OCI-M2 (cell line): ENCODE results near the gene CFAP52.
"Not testable (repeated sequence)": the region's sequence is repeated elsewhere in the genome, so short reads cannot be mapped to it uniquely, and the experiment has no call there.

Source experiments
- DNase-seq: peaks from one replicate; lab custom pipeline; 2025; ENCODE audit not compliant: unreplicated experiment; lab: John Stamatoyannopoulos, UW

CFAP52 gene

GRCh38 chr17:9576521-9577372 is at the start of gene CFAP52:
Gene CFAP52, plus strand, starts transcription at chr17:9576642. Its CDS starts 54 bp downstream, at chr17:9576696.
- DNase-seq, result no peak

GRCh38 chr17:9527788-9528187 is 48.7 kb upstream of the CFAP52 start:
- DNase-seq, result no peak

GRCh38 chr17:9529033-9529700 is 47.3 kb upstream of the CFAP52 start:
- no peak for DNase-seq

- DNase-seq, result no peak
Observed at GRCh38 chr17:9531034-9531433, 45.4 kb upstream of the CFAP52 start.

- no peak for DNase-seq
Observed at GRCh38 chr17:9532715-9533114, 43.7 kb upstream of the CFAP52 start.

GRCh38 chr17:9533441-9533840 is 43.0 kb upstream of the CFAP52 start:
- no peak for DNase-seq

- DNase-seq, result no peak
Observed at GRCh38 chr17:9536061-9536460, 40.4 kb upstream of the CFAP52 start.

GRCh38 chr17:9537177-9537776 is 39.2 kb upstream of the CFAP52 start:
- no peak for DNase-seq

GRCh38 chr17:9538626-9539025 is 37.8 kb upstream of the CFAP52 start:
- DNase-seq, result no peak

- DNase-seq, result no peak
Observed at GRCh38 chr17:9541718-9542117, 34.7 kb upstream of the CFAP52 start.

GRCh38 chr17:9544221-9544620 is 32.2 kb upstream of the CFAP52 start:
- DNase-seq, result no peak

GRCh38 chr17:9549215-9549614 is 27.2 kb upstream of the CFAP52 start:
- DNase-seq, result no peak

- no peak for DNase-seq
Observed at GRCh38 chr17:9553181-9553580, 23.3 kb upstream of the CFAP52 start.

GRCh38 chr17:9553596-9553995 is 22.8 kb upstream of the CFAP52 start:
- DNase-seq, result no peak

GRCh38 chr17:9554715-9555114 is 21.7 kb upstream of the CFAP52 start:
- not testable (repeated sequence) for DNase-seq

- no peak for DNase-seq
Observed at GRCh38 chr17:9557161-9557755, 19.2 kb upstream of the CFAP52 start.

- DNase-seq, result no peak
Observed at GRCh38 chr17:9557857-9558256, 18.6 kb upstream of the CFAP52 start.

- no peak for DNase-seq
Observed at GRCh38 chr17:9564104-9564503, 12.3 kb upstream of the CFAP52 start.

- DNase-seq, result no peak
Observed at GRCh38 chr17:9566067-9566466, 10.4 kb upstream of the CFAP52 start.

GRCh38 chr17:9566739-9567138 is 9.7 kb upstream of the CFAP52 start:
- DNase-seq, result not testable (repeated sequence)

GRCh38 chr17:9568004-9568403 is 8.4 kb upstream of the CFAP52 start:
- no peak for DNase-seq
